ENCODE data around the gene VPS45. TPM values are rescaled to one million over a fixed set of nuclear protein-coding genes. Genes with fewer than 3 reads are reported as not detected.

The VPS45 gene
- total RNA-seq, 1 experiment from 2014 or later: 28.2 TPM

DNA sequence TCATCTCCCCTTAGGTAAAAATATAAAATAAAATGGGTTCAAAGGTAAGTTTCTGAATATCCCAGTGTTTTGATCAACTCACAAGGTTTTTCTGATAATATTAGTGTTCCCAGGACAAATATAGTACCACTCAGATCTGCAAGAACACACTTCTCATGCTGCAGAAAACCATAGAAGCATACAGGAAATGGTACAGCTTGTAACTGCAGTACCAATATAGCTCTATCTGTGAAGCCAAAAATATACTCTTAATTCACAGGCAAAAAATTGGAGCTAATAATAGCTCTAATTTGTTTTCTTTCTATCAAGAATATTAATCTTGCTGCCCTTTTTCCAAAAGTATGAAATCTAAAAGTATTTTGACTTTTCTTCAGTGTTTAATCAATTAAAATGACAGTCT is 13.2 kb downstream of the VPS45 start:
- CTCF ChIA-PET: interaction anchor here (1.3 kb wide), 1 partner anchor 106 kb away, joined by 4 read pairs; no protein-coding TSS in a partner anchor
- H3K27me3 Mint-ChIP-seq (ENCODE audit: low read depth): no peaks in the 10 kb centered on the region
- POLR2A ChIA-PET: interaction anchor here (0.6 kb wide), 1 partner anchor 113 kb away, joined by 6 read pairs; no protein-coding TSS in a partner anchor
- DNase-seq (ENCODE audit: low spot score): no peak
- no peak overlapping the region for H3K4me3 Mint-ChIP-seq
- ATAC-seq: no peak
- H3K36me3 Mint-ChIP-seq: peaks cover 21% of the 10 kb centered on the region
- H3K27ac Mint-ChIP-seq: no peak overlapping the region
- TF ChIP-seq IRF2 (CRISPR knock-in tag; IDR thresholded peaks at IDR 0.05; ENCODE audit: borderline replicate concordance, low read depth): no peak
- TF ChIP-seq, protein P1, sequence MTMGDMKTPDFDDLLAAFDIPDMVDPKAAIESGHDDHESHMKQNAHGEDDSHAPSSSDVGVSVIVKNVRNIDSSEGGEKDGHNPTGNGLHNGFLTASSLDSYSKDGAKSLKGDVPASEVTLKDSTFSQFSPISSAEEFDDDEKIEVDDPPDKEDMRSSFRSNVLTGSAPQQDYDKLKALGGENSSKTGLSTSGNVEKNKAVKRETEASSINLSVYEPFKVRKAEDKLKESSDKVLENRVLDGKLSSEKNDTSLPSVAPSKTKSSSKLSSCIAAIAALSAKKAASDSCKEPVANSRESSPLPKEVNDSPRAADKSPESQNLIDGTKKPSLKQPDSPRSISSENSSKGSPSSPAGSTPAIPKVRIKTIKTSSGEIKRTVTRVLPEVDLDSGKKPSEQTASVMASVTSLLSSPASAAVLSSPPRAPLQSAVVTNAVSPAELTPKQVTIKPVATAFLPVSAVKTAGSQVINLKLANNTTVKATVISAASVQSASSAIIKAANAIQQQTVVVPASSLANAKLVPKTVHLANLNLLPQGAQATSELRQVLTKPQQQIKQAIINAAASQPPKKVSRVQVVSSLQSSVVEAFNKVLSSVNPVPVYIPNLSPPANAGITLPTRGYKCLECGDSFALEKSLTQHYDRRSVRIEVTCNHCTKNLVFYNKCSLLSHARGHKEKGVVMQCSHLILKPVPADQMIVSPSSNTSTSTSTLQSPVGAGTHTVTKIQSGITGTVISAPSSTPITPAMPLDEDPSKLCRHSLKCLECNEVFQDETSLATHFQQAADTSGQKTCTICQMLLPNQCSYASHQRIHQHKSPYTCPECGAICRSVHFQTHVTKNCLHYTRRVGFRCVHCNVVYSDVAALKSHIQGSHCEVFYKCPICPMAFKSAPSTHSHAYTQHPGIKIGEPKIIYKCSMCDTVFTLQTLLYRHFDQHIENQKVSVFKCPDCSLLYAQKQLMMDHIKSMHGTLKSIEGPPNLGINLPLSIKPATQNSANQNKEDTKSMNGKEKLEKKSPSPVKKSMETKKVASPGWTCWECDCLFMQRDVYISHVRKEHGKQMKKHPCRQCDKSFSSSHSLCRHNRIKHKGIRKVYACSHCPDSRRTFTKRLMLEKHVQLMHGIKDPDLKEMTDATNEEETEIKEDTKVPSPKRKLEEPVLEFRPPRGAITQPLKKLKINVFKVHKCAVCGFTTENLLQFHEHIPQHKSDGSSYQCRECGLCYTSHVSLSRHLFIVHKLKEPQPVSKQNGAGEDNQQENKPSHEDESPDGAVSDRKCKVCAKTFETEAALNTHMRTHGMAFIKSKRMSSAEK (CRISPR knock-in tag; IDR thresholded peaks at IDR 0.05; ENCODE audit: borderline replicate concordance): no peak
- TF ChIP-seq HMGA2 (CRISPR knock-in tag; IDR thresholded peaks at IDR 0.05): no peak
- TF ChIP-seq GTF2I (CRISPR knock-in tag; conservative IDR thresholded peaks at IDR 0.05): no peak
- no peak for TF ChIP-seq ZNF263 (CRISPR knock-in tag; IDR thresholded peaks at IDR 0.05; ENCODE audit: low read depth)
- no peak for TF ChIP-seq ZNF121 (CRISPR knock-in tag; IDR thresholded peaks at IDR 0.05)
- no peak for TF ChIP-seq ATF1 (CRISPR knock-in tag; IDR thresholded peaks at IDR 0.05)
- no peak for TF ChIP-seq KAT7 (CRISPR knock-in tag; IDR thresholded peaks at IDR 0.05; ENCODE audit: borderline replicate concordance)
- TF ChIP-seq, protein P2, sequence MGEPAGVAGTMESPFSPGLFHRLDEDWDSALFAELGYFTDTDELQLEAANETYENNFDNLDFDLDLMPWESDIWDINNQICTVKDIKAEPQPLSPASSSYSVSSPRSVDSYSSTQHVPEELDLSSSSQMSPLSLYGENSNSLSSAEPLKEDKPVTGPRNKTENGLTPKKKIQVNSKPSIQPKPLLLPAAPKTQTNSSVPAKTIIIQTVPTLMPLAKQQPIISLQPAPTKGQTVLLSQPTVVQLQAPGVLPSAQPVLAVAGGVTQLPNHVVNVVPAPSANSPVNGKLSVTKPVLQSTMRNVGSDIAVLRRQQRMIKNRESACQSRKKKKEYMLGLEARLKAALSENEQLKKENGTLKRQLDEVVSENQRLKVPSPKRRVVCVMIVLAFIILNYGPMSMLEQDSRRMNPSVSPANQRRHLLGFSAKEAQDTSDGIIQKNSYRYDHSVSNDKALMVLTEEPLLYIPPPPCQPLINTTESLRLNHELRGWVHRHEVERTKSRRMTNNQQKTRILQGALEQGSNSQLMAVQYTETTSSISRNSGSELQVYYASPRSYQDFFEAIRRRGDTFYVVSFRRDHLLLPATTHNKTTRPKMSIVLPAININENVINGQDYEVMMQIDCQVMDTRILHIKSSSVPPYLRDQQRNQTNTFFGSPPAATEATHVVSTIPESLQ (CRISPR knock-in tag; IDR thresholded peaks at IDR 0.05): no peak
- TF ChIP-seq, protein P3, sequence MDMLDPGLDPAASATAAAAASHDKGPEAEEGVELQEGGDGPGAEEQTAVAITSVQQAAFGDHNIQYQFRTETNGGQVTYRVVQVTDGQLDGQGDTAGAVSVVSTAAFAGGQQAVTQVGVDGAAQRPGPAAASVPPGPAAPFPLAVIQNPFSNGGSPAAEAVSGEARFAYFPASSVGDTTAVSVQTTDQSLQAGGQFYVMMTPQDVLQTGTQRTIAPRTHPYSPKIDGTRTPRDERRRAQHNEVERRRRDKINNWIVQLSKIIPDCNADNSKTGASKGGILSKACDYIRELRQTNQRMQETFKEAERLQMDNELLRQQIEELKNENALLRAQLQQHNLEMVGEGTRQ (CRISPR knock-in tag; IDR thresholded peaks at IDR 0.05): no peak
- no peak for TF ChIP-seq SMAD3 (CRISPR knock-in tag; IDR thresholded peaks at IDR 0.05; ENCODE audit: borderline replicate concordance)
- TF ChIP-seq ELF4 (CRISPR knock-in tag; IDR thresholded peaks at IDR 0.05; ENCODE audit: low read depth): no peak
- TF ChIP-seq, protein P4, sequence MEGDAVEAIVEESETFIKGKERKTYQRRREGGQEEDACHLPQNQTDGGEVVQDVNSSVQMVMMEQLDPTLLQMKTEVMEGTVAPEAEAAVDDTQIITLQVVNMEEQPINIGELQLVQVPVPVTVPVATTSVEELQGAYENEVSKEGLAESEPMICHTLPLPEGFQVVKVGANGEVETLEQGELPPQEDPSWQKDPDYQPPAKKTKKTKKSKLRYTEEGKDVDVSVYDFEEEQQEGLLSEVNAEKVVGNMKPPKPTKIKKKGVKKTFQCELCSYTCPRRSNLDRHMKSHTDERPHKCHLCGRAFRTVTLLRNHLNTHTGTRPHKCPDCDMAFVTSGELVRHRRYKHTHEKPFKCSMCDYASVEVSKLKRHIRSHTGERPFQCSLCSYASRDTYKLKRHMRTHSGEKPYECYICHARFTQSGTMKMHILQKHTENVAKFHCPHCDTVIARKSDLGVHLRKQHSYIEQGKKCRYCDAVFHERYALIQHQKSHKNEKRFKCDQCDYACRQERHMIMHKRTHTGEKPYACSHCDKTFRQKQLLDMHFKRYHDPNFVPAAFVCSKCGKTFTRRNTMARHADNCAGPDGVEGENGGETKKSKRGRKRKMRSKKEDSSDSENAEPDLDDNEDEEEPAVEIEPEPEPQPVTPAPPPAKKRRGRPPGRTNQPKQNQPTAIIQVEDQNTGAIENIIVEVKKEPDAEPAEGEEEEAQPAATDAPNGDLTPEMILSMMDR (IDR thresholded peaks at IDR 0.05): no peak
- TF ChIP-seq, protein P5, sequence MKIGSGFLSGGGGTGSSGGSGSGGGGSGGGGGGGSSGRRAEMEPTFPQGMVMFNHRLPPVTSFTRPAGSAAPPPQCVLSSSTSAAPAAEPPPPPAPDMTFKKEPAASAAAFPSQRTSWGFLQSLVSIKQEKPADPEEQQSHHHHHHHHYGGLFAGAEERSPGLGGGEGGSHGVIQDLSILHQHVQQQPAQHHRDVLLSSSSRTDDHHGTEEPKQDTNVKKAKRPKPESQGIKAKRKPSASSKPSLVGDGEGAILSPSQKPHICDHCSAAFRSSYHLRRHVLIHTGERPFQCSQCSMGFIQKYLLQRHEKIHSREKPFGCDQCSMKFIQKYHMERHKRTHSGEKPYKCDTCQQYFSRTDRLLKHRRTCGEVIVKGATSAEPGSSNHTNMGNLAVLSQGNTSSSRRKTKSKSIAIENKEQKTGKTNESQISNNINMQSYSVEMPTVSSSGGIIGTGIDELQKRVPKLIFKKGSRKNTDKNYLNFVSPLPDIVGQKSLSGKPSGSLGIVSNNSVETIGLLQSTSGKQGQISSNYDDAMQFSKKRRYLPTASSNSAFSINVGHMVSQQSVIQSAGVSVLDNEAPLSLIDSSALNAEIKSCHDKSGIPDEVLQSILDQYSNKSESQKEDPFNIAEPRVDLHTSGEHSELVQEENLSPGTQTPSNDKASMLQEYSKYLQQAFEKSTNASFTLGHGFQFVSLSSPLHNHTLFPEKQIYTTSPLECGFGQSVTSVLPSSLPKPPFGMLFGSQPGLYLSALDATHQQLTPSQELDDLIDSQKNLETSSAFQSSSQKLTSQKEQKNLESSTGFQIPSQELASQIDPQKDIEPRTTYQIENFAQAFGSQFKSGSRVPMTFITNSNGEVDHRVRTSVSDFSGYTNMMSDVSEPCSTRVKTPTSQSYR (CRISPR knock-in tag; IDR thresholded peaks at IDR 0.05): no peak
- no peak for TF ChIP-seq FOXJ3 (CRISPR knock-in tag; IDR thresholded peaks at IDR 0.05; ENCODE audit: borderline replicate concordance)
- TF ChIP-seq ZNF423 (CRISPR knock-in tag; IDR thresholded peaks at IDR 0.05): no peak
- no peaks in the 10 kb centered on the region for H3K4me1 Mint-ChIP-seq
- H3K9me3 Mint-ChIP-seq: no peaks in the 10 kb centered on the region

All from WTC11 (cell line).